ENCODE data around the gene FLOT1. TPM values are rescaled to one million over a fixed set of nuclear protein-coding genes. Genes with fewer than 3 reads are reported as not detected.
A peak's percentile ranks its signal among the peaks of the same experiment; 100 is the strongest.
"Not testable (repeated sequence)": the region's sequence is repeated elsewhere in the genome, so short reads cannot be mapped to it uniquely, and the experiment has no call there.

Gene FLOT1
- total RNA-seq, 2 donors from 2014 or later: 219 to 319 TPM

- H3K9me3 Mint-ChIP-seq: no peaks in the 10 kb centered on the region
- no peaks in the 10 kb centered on the region for H3K36me3 Mint-ChIP-seq
- peaks cover 20 to 36% of the 10 kb centered on the region in 2 donors for H3K4me1 Mint-ChIP-seq (ENCODE audit: low read depth in 2 of 2)
- no peak for ATAC-seq
- no peak overlapping the region for H3K4me3 Mint-ChIP-seq
- peaks cover 0 to 4% of the 10 kb centered on the region in 2 donors for H3K27me3 Mint-ChIP-seq
- no peak overlapping the region for H3K27ac Mint-ChIP-seq
- no peak for DNase-seq (ENCODE audit: low spot score)
Observed at GRCh38 chr6:30775104-30775503, 32.6 kb upstream of the FLOT1 start.

GRCh38 chr6:30774701-30775100, 32.2 kb upstream of the FLOT1 start:
- Mint-ChIP-seq H3K9me3 (no peaks in the 10 kb centered on the region), H3K4me3 (no peak overlapping the region), H3K4me1 (ENCODE audit: low read depth in 2 of 2) (peaks cover 21 to 37% of the 10 kb centered on the region in 2 donors), H3K27me3 (peaks cover 0 to 1% of the 10 kb centered on the region in 2 donors), H3K36me3 (no peaks in the 10 kb centered on the region), H3K27ac (no peak overlapping the region)
- no peak for DNase-seq (ENCODE audit: low spot score)
- no peak for ATAC-seq

GRCh38 chr6:30770592-30770991, 28.1 kb upstream of the FLOT1 start:
- peak overlapping the region; percentile 15 for H3K4me3 Mint-ChIP-seq
- no peaks in the 10 kb centered on the region for H3K27me3 Mint-ChIP-seq
- no peaks in the 10 kb centered on the region for H3K36me3 Mint-ChIP-seq
- peak overlapping the region; percentile 80 to 85 for H3K27ac Mint-ChIP-seq
- no peak for ATAC-seq
- no peak for DNase-seq (ENCODE audit: low spot score)
- H3K4me1 Mint-ChIP-seq (ENCODE audit: low read depth in 2 of 2): peaks cover 49 to 59% of the 10 kb centered on the region in 2 donors
- H3K9me3 Mint-ChIP-seq: no peaks in the 10 kb centered on the region

GRCh38 chr6:30769853-30770524, 27.5 kb upstream of the FLOT1 start:
- peak overlapping the region; percentile 83 for H3K4me3 Mint-ChIP-seq
- no peaks in the 10 kb centered on the region for H3K36me3 Mint-ChIP-seq
- peaks cover 49 to 59% of the 10 kb centered on the region in 2 donors for H3K4me1 Mint-ChIP-seq (ENCODE audit: low read depth in 2 of 2)
- H3K27me3 Mint-ChIP-seq: no peaks in the 10 kb centered on the region
- ATAC-seq (peak in 1 of 2 donors; percentile 59), DNase-seq (ENCODE audit: low spot score) (no peak)
- H3K27ac Mint-ChIP-seq: peak overlapping the region; percentile 80 to 85
- no peaks in the 10 kb centered on the region for H3K9me3 Mint-ChIP-seq

GRCh38 chr6:30769088-30769852, 26.8 kb upstream of the FLOT1 start:
- Mint-ChIP-seq H3K4me3 (peak overlapping the region; percentile 83), H3K27ac (peak overlapping the region; percentile 80 to 85), H3K4me1 (ENCODE audit: low read depth in 2 of 2) (peaks cover 52 to 62% of the 10 kb centered on the region in 2 donors), H3K9me3 (no peaks in the 10 kb centered on the region), H3K27me3 (peaks cover 3 to 4% of the 10 kb centered on the region in 2 donors), H3K36me3 (no peaks in the 10 kb centered on the region)
- ATAC-seq (peak; percentile 72 to 78), DNase-seq (ENCODE audit: low spot score) (peak; percentile 68)

- Mint-ChIP-seq H3K27ac (peak overlapping the region; percentile 80 to 85), H3K27me3 (peaks cover 9 to 10% of the 10 kb centered on the region in 2 donors), H3K36me3 (no peaks in the 10 kb centered on the region), H3K4me1 (ENCODE audit: low read depth in 2 of 2) (peaks cover 58 to 68% of the 10 kb centered on the region in 2 donors), H3K9me3 (no peaks in the 10 kb centered on the region), H3K4me3 (peak overlapping the region; percentile 83)
- peak; percentile 19 to 28 for ATAC-seq
- DNase-seq (ENCODE audit: low spot score): no peak
Observed at GRCh38 chr6:30768634-30769087, 26.2 kb upstream of the FLOT1 start.

- Mint-ChIP-seq H3K4me3 (peak overlapping the region; percentile 83), H3K4me1 (ENCODE audit: low read depth in 2 of 2) (peaks cover 60 to 70% of the 10 kb centered on the region in 2 donors)
- ATAC-seq: no peak
Observed at GRCh38 chr6:30767944-30768301, 25.4 kb upstream of the FLOT1 start.

GRCh38 chr6:30767158-30767943, 24.9 kb upstream of the FLOT1 start:
- Mint-ChIP-seq H3K36me3 (no peaks in the 10 kb centered on the region), H3K9me3 (no peaks in the 10 kb centered on the region), H3K4me1 (ENCODE audit: low read depth in 2 of 2) (peaks cover 54 to 66% of the 10 kb centered on the region in 2 donors), H3K27ac (peak overlapping the region; percentile 80 to 85), H3K4me3 (peak overlapping the region; percentile 83), H3K27me3 (peaks cover 10 to 13% of the 10 kb centered on the region in 2 donors)
- DNase-seq (ENCODE audit: low spot score) (no peak), ATAC-seq (peak; percentile 76 to 86)

More at GRCh38 chr6:30767944-30768301, 25.4 kb upstream of the FLOT1 start:
- no peak for DNase-seq (ENCODE audit: low spot score)
- peak overlapping the region; percentile 80 to 85 for H3K27ac Mint-ChIP-seq
- peaks cover 10 to 13% of the 10 kb centered on the region in 2 donors for H3K27me3 Mint-ChIP-seq
- H3K9me3 Mint-ChIP-seq: no peaks in the 10 kb centered on the region
- no peaks in the 10 kb centered on the region for H3K36me3 Mint-ChIP-seq

GRCh38 chr6:30766461-30767157, 24.1 kb upstream of the FLOT1 start:
- ATAC-seq: no peak
- Mint-ChIP-seq H3K4me3 (peak overlapping the region; percentile 18), H3K4me1 (ENCODE audit: low read depth in 2 of 2) (peaks cover 53 to 62% of the 10 kb centered on the region in 2 donors), H3K27me3 (peaks cover 10 to 13% of the 10 kb centered on the region in 2 donors), H3K36me3 (no peaks in the 10 kb centered on the region), H3K9me3 (no peaks in the 10 kb centered on the region), H3K27ac (peak overlapping the region; percentile 80 to 85)
- DNase-seq (ENCODE audit: low spot score): no peak

GRCh38 chr6:30765495-30765894, 23.0 kb upstream of the FLOT1 start:
- H3K4me3 Mint-ChIP-seq; H3K9me3 Mint-ChIP-seq; ATAC-seq; H3K27ac Mint-ChIP-seq; H3K36me3 Mint-ChIP-seq; DNase-seq (ENCODE audit: low spot score): not testable (repeated sequence)
- Mint-ChIP-seq H3K27me3 (peaks cover 10 to 13% of the 10 kb centered on the region in 2 donors), H3K4me1 (ENCODE audit: low read depth in 2 of 2) (peaks cover 50 to 55% of the 10 kb centered on the region in 2 donors)

- Mint-ChIP-seq H3K27me3 (peaks cover 10 to 13% of the 10 kb centered on the region in 2 donors), H3K4me1 (ENCODE audit: low read depth in 2 of 2) (peaks cover 43 to 45% of the 10 kb centered on the region in 2 donors), H3K27ac (peak overlapping the region; percentile 24 to 75)
- DNase-seq (ENCODE audit: low spot score); ATAC-seq; H3K9me3 Mint-ChIP-seq; H3K36me3 Mint-ChIP-seq; H3K4me3 Mint-ChIP-seq: not testable (repeated sequence)
Observed at GRCh38 chr6:30764490-30765043, 22.1 kb upstream of the FLOT1 start.

GRCh38 chr6:30763618-30764489, 21.4 kb upstream of the FLOT1 start:
- ATAC-seq: no peak
- Mint-ChIP-seq H3K9me3 (no peaks in the 10 kb centered on the region), H3K27ac (peak overlapping the region; percentile 24 to 75), H3K27me3 (peaks cover 10 to 13% of the 10 kb centered on the region in 2 donors), H3K4me1 (ENCODE audit: low read depth in 2 of 2) (peaks cover 39 to 41% of the 10 kb centered on the region in 2 donors), H3K36me3 (no peaks in the 10 kb centered on the region), H3K4me3 (no peak overlapping the region)
- DNase-seq (ENCODE audit: low spot score): no peak
